ENCODE measurements around the gene PLD5.

PLD5 gene

GRCh38 chr1:242524571-242525359, at the start of gene PLD5:
Gene PLD5 (minus strand): TSS chr1:242524697.
- no peak for DNase-seq (ENCODE audit: low spot score)

- DNase-seq (ENCODE audit: low spot score): no peak
Observed at GRCh38 chr1:242569867-242570266, 45.4 kb upstream of the PLD5 start.

- no peak for DNase-seq (ENCODE audit: low spot score)
Observed at GRCh38 chr1:242568666-242569065, 44.2 kb upstream of the PLD5 start.

DNA sequence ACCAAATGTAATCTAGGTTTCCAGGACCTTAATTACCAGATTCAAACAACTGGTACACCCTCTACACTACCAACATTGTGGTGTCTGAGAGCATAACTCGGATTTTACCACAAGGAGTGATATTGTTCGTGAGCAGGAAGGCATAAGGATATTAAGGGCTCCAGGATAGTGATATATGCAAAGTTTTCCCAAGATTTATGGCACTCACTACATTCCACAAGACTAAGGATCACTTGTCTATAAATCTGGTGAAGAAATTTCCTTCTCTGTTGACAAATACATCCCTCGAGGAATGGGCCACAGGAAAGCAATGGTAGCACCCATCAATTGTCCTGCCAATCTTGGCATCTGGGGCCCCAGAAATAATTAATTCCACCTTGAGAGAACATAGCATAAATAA, 43.1 kb upstream of the PLD5 start:
- no peak for DNase-seq (ENCODE audit: low spot score)

DNA sequence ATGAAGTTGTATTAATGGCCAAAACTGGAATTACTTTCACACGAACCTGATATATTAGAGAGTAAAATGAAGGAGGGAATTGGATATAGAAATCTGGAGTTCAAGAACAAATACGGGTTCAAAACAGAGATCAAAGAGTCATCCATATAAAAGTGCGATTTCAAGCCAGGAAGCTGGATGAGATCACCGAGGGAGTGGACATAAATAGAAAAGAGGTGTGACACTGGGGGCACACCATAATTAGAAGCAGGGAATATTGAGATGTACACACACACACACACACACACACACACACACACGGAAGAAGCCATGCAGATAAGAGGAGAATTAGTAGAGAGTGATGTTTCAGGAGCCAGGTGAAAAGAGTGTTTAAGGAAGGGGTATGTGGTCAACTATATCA, 32.3 kb upstream of the PLD5 start:
- no peak for DNase-seq (ENCODE audit: low spot score)

DNA sequence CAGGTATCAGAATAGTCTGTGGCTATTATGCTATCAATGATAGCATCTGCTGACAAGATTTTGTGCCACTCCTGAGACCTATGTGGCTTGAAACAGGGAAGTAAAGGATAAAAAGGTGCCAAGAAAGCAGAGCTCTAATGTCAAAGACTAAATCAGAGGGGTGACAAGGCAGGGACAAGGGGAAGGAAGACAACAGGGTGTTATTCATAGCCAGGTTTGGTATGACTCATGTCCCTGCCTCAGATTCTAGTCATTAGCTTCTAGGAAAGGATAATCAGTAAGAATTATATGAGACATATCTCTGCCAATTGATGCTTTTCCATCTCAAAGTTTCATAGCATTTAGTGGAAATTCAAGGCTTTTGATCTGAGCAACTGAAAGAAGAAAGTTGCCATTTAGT, 31.8 kb upstream of the PLD5 start:
- DNase-seq (ENCODE audit: low spot score): peak; percentile 38

DNA sequence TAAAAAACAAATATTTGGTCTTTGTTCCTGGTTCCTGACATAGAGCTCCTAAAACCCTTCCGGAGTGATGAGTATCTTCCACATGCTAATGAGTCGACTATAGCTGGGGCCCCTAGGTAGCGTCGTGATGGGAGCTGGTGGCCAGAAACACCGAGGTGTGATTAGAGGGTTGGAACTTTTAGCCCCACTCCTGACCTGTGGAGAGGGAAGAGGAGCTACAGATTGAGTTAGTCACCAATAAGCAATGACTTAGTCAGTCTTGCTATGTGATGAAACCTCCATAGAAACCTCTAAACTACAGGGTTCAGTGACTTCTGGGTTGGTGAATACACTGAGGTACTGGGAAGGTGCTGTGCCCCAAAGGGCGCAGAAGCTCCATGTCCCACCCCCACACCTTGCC, 30.1 kb upstream of the PLD5 start:
- no peak for DNase-seq (ENCODE audit: low spot score)

GRCh38 chr1:242546849-242547729, 22.6 kb upstream of the PLD5 start:
- no peak for DNase-seq (ENCODE audit: low spot score)

DNA sequence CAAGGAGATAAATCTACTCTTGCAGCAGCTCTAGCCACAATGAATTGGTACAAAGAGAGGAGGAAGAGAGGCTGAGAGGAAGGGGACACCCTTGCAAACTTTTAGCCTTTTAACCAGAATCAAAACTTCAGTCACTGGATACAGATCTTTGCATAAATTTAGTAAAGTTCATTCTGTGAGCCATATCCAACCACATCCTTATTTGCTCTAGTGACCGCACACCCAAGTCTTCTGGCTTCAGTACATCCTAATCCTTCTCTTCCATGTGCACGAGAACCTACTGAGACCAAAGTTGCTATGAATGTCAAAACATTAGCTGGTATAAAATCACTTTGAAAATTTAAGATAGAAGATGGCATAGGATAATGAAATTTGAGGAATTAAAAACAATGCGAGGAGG, 21.9 kb upstream of the PLD5 start:
- no peak for DNase-seq (ENCODE audit: low spot score)

GRCh38 chr1:242544071-242544470, 19.6 kb upstream of the PLD5 start:
- DNase-seq (ENCODE audit: low spot score): no peak

DNA sequence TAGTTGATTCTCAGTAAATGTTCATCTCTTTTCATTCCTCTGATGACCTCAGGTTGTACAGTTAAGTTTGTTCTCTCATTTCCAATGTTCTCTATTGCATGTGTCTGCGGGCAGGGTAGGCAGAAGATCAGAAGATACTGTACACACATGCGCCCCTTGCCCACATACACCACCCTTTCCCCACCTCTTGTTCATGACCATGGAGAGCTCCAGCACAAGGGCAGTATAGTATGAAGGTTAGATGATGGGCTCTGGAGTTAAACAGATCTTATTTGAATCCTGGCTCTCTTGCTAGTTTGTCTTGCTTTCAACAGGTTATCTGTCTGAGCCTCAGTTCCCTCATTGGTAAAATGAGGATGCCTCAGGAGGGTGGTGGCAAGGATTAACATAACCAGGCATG, 17.8 kb upstream of the PLD5 start:
- no peak for DNase-seq (ENCODE audit: low spot score)

GRCh38 chr1:242535986-242536385, 11.5 kb upstream of the PLD5 start:
- no peak for DNase-seq (ENCODE audit: low spot score)

DNA sequence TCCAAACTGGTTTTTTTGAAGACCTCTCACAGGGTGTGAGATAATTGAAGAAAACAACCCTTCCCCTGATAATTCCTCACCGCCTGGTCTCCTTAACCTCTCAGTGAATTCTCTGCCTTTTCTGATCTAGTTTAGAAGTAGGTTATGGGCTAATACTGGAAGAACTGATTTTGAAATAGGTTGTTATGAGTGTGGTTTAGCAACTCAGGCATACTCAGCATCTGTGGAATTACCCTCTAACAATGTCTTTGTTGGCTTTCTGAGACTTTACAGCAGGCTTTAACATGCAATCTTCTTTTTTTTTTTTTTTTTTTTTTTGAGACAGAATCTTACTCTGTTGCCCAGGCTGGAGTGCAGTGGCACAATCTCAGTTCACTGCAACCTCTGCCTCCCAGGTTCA, 10.3 kb upstream of the PLD5 start:
- no peak for DNase-seq (ENCODE audit: low spot score)

GRCh38 chr1:242530761-242531160, 6.3 kb upstream of the PLD5 start:
- DNase-seq (ENCODE audit: low spot score): no peak

GRCh38 chr1:242525769-242526168, 1.3 kb upstream of the PLD5 start:
- DNase-seq (ENCODE audit: low spot score): no peak

GRCh38 chr1:242525360-242525722, 844 bp upstream of the PLD5 start:
- DNase-seq (ENCODE audit: low spot score): no peak

- DNase-seq (ENCODE audit: low spot score): no peak
Observed at GRCh38 chr1:242523719-242524570, 552 bp downstream of the PLD5 start.

- no peak for DNase-seq (ENCODE audit: low spot score)
Observed at GRCh38 chr1:242522996-242523718, 1.3 kb downstream of the PLD5 start.

GRCh38 chr1:242522304-242522945, 2.1 kb downstream of the PLD5 start:
- peak; percentile 16 for DNase-seq (ENCODE audit: low spot score)

DNA sequence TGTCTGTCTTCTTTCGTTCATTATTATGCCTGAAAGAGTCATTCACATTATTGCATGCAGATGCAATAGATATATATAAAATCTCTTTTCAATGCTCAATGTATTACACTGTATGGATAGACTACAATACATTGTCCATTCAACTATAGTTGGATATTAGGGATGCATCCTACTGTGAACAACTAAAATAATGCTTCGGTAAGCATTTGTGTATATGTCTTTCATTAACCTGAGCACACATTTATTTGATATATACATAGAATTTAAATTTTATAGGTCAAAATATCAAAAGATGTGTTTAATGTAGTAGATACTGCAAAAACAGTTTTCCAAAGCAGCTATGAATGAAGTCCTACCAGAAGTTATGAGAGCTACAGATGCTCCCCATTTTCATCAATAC, 8.9 kb downstream of the PLD5 start:
- no peak for DNase-seq (ENCODE audit: low spot score)

- DNase-seq (ENCODE audit: low spot score): no peak
Observed at GRCh38 chr1:242506724-242507123, 17.8 kb downstream of the PLD5 start.
